HG03457 (cell line): ENCODE measurements around the gene LAMA1.

Source experiments
- ATAC-seq: cut with Tn5 transposase; IDR thresholded peaks from one replicate; pipeline ENCODE4 v1.9.1; 2021; ENCODE audit warnings: moderate number of reproducible peaks; ENCODE audit not compliant: unreplicated experiment

LAMA1 gene

GRCh38 chr18:7062811-7063210, 54.8 kb downstream of the LAMA1 start:
- no peak for ATAC-seq

GRCh38 chr18:7062236-7062635, 55.4 kb downstream of the LAMA1 start:
- ATAC-seq, result no peak

- ATAC-seq, result no peak
These were observed 58.3 kb downstream of the LAMA1 start for GRCh38 chr18:7059276-7059675.

- no peak for ATAC-seq
These were observed 61.6 kb downstream of the LAMA1 start for GRCh38 chr18:7056026-7056425.

- ATAC-seq, result no peak
These were observed 67.6 kb downstream of the LAMA1 start for GRCh38 chr18:7049951-7050350.

GRCh38 chr18:7048081-7048480, 69.5 kb downstream of the LAMA1 start:
- no peak for ATAC-seq

GRCh38 chr18:7047336-7047735, 70.3 kb downstream of the LAMA1 start:
- no peak for ATAC-seq

GRCh38 chr18:7038330-7038851, 79.2 kb downstream of the LAMA1 start:
- no peak for ATAC-seq

- ATAC-seq, result no peak
These were observed 80.1 kb downstream of the LAMA1 start for GRCh38 chr18:7037470-7037869.

GRCh38 chr18:7035807-7036206, 81.8 kb downstream of the LAMA1 start:
- ATAC-seq, result no peak

- ATAC-seq, result no peak
These were observed 82.7 kb downstream of the LAMA1 start for GRCh38 chr18:7034924-7035323.

- no peak for ATAC-seq
These were observed 85.1 kb downstream of the LAMA1 start for GRCh38 chr18:7032537-7032936.

- no peak for ATAC-seq
These were observed 89.0 kb downstream of the LAMA1 start for GRCh38 chr18:7028625-7029024.

- no peak for ATAC-seq
These were observed 92.4 kb downstream of the LAMA1 start for GRCh38 chr18:7025194-7025593.

- no peak for ATAC-seq
These were observed 94.0 kb downstream of the LAMA1 start for GRCh38 chr18:7023581-7023980.

- no peak for ATAC-seq
These were observed 94.5 kb downstream of the LAMA1 start for GRCh38 chr18:7023063-7023580.

- no peak for ATAC-seq
These were observed 95.4 kb downstream of the LAMA1 start for GRCh38 chr18:7021994-7022840.

- ATAC-seq, result no peak
These were observed 96.4 kb downstream of the LAMA1 start for GRCh38 chr18:7020995-7021777.

GRCh38 chr18:7017013-7017412, 100.6 kb downstream of the LAMA1 start:
- ATAC-seq, result no peak

- no peak for ATAC-seq
These were observed 106.5 kb downstream of the LAMA1 start for GRCh38 chr18:7011142-7011541.

GRCh38 chr18:7004009-7004408, 113.6 kb downstream of the LAMA1 start:
- no peak for ATAC-seq

GRCh38 chr18:7002107-7002506, 115.5 kb downstream of the LAMA1 start:
- ATAC-seq, result no peak
